Measurements from ENCODE around the gene CD7.

Gene CD7

DNA sequence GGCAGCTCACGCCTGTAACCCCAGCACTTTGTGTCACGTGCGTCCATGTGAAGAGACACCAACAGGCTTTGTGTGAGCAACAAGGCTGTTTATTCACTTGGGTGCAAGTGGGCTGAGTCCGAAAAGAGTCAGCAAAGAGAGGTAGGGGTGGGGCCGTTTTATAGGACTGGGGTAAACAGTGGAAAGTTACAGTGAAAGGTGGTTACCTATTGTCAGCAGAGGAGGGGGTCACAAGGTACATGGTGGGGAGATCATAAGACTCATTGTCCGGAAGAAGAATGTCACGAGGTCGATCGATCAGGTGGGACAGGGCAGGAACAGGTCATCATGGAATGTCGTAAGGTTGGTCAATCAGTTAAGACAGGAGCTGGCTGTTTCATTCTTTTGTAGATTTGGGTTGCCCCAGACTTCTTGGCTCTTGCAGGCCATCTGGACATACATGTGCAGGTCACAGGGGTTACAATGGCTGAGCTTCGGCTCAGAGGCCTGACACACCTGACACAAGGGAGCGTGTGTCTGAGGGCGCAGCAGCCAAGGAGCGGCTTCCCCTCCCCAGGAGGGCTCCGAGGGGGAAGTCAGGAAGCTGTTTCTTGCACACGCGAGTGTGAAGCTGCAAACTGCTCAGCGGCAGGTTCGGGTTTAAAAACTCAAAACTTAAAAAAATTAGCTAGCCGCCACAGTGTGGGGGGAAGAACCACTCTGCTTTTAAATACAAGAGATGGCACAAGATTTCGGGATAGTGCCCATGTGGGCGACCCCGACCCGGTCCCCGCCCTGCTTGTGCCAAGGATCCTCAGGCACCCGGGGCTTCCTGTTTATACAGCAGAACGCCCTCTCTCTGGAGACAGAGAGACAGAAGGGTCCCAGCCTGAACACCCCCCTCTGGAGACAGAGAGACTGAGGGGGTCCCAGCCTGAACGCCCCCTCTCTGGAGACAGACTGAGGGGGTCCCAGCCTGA lies 29.2 kb upstream of the CD7 start:
- no peak for DNase-seq

DNA sequence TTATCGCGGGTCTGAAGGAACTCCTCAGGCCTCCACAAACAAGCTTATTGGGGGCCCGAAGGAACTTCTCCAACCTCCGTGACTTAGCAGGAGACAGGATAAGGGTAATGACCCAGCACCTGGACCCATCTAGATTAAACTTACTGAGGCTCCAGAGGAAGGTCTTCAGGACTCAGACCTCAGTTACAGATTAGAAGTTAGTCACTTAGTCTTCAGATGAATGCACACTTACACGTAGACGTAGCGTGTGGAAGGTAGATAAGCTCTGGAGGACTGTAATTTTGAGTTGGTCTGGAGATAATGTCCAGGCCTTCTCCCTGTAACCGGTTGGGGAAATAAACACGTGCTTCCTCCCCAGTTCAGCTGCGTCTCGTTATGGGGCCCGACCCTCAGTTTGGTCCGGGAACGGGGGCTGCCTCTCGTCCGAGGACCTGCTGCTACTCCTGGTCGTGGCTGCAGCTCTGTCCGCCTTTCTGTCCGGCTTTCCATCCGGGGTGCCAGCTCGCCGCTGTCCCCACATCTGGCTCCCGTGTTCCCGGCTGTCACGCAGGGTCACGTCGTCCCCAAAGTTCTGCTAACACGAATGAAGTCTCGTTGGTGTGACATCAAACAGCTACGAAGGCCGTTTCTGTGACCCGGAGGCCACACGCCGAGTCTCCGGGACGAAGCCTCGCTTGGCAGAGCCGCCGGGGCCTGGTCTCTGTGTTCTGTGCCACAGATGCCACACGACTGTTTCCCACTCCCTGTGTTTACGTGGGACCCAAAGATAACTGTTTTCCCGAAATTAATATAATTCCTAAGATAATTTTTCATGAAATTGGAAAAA lies 28.0 kb upstream of the CD7 start:
- DNase-seq = no peak

GRCh38 chr17:82344175-82344907 lies 26.9 kb upstream of the CD7 start:
- DNase-seq = no peak

DNA sequence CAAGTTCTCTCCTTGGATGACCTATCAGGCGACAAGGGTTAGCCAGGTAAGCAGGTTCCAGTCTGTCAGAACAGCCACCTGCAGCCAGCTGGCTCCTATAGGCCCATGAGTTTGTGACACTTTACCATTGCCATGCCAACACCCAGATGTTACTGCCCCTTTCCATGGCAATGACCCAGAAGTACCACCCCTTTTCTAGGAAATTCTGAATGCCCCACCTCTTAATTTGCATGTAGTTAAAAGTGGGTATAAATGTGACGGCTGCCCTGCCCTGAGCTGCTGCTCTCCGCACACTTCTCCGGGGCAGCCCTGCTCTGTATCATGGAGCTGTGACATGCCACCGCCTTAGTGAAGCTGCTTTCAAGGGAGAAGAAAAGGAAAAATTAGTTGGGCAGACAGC lies 26.2 kb upstream of the CD7 start:
- no peak for DNase-seq

DNA sequence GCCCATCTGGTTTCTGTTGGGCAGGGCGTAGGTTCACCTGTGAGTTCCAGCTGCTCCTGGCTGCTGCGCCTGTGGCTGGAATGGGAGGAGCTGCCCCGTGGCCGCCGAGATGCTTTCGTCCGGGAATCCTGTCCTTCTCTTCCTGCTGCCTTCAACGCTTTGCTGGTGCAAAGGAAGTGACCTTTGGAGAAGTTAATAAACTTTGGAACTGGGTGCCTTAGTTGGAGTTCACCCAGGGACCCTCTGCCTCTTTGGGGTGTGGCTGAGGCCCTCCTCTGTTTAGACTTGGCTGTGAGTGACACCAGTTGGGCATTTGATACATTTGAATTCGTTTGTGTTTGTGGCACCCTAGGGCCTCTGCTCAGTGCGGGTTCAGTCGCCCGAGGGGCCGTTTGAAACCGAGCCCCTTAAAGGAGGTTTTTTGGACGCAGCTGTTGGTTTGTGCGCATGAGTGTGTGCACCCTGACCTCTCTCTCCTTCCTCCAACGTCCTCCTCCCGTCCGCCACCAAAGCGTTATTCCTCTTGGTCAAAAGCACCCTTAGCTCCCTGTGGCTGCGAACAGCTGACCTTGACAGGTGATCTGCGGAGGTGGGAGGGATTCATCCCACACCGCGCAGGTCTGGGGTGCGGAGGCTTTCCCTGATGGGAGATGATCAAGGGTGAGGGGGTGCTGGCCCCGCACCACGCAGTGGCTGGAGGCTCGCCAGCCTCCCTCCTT lies 25.1 kb upstream of the CD7 start:
- no peak for DNase-seq

DNA sequence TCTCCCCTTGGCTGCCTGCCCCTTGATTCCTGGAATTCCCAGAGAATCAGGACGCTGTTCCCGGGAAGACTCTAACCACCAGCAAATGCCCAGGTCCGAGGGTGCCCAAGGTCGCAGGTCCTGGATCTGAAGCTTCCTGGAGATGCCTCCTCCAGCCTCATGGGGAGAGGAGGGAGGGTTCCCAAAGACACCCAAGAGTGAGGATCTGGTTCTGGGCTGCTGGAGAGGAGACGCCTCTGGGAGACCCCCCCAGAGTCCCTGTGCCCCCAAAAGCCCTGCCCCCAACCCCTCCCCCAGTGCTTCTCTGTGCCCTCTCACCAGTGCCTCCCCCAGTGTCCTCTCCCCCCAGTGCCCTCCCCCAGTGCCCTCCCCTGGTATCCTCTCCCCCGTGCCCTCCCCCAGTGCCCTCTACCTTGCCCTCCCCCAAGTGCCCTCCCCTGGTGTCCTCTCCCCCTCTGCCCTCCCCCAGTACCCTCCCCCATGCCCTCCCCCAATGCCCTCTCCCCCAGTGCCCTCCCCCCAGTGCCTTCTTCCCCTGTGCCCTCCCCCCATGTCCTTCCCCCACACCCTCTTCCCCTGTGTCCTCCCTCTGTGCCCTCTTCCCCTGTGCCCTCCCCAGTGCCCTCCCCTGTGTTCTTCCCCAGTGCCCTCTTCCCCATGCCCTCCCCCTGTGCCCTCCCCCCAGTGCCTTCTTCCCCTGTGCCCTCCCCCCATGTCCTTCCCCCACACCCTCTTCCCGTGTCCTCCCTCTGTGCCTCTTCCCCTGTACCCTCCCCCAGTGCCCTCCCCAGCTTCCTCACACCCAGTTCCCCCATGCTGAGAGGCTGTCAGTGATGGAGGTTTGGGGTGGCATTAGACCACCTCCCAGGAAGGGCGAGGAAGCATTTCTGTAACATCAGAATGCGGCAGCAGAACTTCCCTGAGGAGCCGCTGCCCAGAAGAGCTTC lies 22.5 kb upstream of the CD7 start:
- DNase-seq = no peak

- no peak for DNase-seq
These were observed 21.6 kb upstream of the CD7 start for GRCh38 chr17:82338858-82339633.

- no peak for DNase-seq
These were observed 17.4 kb upstream of the CD7 start for GRCh38 chr17:82334622-82335394.

GRCh38 chr17:82334204-82334621 lies 16.8 kb upstream of the CD7 start:
- DNase-seq = no peak

- DNase-seq = peak; percentile 37
These were observed 16.1 kb upstream of the CD7 start, which contains the start of gene SECTM1 for GRCh38 chr17:82333279-82334171. Gene SECTM1, minus strand, starts transcription at chr17:82333766. Its CDS starts 6,526 bp downstream, at chr17:82327240.

DNA sequence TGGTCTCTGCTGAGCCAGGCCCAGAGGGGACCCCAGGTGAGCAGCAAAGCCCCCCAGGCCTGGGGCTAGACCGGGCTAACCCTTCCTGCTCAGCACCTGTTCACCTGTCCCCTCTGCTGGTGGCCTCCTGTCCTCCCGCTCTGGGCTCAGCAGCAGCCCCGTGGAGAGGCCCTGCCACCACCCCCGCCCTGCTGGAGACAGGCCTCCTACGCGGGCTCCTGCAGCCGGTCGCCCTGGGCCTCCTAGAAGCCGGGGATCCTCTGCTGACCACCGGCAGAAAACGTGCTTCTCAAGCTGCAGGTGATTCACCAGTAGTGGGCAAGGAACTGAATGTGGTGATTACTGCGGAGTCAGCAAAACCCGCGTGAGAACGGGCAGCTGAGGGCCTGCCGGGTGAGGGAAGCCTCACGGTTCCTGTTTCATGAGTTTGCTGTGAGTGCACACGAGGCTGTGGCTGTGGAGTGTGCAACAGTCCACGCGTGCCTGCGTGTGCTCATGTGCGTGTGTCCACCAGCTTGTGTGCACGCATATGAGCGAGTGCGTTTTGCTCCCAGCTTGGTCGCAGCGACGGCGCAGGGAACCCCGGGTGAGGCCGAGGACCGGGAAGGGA lies 15.4 kb upstream of the CD7 start:
- no peak for DNase-seq

DNA sequence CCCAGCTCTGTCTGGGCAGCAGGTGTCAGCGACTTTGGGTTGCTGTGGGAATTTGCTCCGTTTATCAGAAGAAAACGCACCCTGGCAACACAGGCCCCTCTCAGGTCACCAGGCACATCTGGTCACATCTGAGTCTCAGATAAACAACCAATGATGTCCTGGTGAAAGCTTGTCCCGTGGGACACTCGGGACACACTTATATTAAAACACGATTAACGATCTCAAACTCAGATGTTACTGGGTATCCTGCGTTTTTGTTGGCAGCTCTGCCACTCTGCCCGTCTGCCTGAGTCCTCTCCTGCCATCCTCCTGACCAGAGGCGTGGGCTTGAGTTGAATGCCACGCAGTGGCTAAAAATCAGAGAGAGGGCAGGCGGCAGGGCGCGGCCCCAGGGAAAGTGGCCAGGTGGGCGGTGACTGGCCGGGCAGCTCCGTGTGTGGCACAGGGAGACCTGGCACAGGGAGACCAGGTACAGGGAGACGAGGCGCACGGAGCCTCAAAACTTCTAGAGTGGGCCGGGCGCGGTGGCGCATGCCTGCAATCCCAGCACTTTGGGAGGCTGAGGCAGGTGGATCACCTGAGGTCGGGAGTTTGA lies 14.0 kb upstream of the CD7 start:
- no peak for DNase-seq

DNA sequence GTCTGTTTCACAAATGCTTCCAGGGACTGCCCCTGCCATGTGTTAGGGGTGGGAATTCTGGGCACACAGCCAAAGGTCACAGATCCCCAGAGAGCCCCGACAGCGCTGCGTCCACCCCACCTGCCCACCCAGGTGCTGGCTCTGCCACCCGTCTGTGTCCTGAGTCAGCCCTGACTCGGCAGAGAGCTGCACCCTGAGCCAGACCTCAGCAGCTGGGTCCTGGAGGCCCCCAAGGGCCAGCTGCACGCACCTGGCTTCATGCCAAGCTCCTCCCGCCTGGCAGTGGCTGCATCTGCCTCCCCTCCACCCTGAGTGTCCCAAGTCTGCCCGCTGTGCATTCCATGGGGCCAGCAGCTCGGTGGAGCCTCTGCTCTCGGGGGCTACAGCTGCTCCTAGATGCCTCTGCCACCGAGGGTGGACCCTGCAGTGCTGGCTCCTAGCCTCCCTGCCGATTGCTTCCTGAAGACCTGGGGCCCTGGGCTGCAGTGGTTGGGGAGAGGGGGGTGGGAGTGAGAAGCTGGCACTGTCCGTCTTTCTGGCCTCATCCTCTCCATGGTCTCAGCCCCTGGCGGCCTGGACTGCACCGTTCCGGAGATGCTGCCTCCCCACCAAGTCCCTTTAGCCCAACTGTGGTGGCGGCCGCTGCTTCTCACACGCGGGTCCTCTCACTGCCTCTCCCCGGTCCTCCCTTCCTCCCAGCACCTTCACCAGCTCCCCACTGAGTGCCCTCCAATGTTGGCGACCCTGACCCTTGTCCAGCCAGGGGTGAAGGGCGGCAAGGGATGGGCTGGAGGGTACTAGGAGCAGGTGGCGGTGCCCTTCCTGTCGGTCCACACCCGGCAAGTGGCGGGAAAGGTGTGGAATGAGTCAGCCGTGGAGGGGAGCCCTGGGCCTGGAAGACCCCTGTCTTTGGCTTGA lies 13.2 kb upstream of the CD7 start:
- DNase-seq = no peak

- DNase-seq = no peak
These were observed 12.4 kb upstream of the CD7 start for GRCh38 chr17:82329683-82330321.

DNA sequence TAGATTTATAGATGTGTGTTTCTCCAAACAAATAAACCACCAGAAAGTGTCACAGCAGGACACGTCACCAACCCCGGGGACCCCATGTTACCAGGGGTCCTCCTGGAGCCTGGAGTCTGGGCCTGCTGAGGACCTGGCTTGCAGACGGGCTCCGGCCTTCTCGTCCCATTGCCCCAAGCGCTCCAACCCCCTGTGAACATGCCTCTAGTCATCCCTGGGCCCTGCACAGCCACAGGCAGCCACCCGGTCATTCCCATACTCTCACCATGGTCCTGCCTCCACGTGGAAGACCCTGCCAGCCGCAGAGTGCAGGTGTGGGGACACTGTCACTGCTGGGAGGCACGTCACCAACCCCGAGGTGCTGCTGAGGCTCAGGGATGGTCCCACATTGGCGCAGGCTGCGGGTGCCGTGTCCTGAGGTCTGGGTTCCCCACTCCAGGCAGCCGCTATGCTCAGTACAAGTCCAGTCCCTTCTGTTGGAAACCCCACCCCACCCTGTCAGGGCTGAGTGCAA lies 11.6 kb upstream of the CD7 start:
- DNase-seq = no peak
